ENCODE data around the gene ZC2HC1B. TPM values are rescaled to one million over a fixed set of nuclear protein-coding genes. Genes with fewer than 3 reads are reported as not detected.

ZC2HC1B gene
- total and polyA plus RNA-seq, 2 experiments from 2014 or later, result not detected

GRCh38 chr6:143986463-143987065 is 122.3 kb downstream of the ZC2HC1B start:
- H3K27ac ChIP-seq, result no peak overlapping the region
- TF ChIP-seq EZH2phosphoT487 (IDR thresholded peaks at IDR 0.05; ENCODE audit: insufficient read depth, low read depth), result no peak
- no peak for TF ChIP-seq EZH2 (IDR thresholded peaks at IDR 0.05; ENCODE audit: insufficient read depth, poor library complexity, severe bottlenecking)
- H3K27me3 ChIP-seq (replicated peaks; ENCODE audit: insufficient read depth), result no peaks in the 10 kb centered on the region
- no peak overlapping the region for H3K9ac ChIP-seq
- H3K4me1 ChIP-seq (ENCODE audit: insufficient read depth), result no peaks in the 10 kb centered on the region
- H2AFZ ChIP-seq, result no peak overlapping the region
- H4K20me1 ChIP-seq (ENCODE audit: insufficient read depth), result no peaks in the 10 kb centered on the region
- H3K79me2 ChIP-seq (ENCODE audit: insufficient read depth), result peaks cover 95% of the 10 kb centered on the region
- H3K4me2 ChIP-seq (ENCODE audit: unreplicated experiment), result no peak overlapping the region
- no peaks in the 10 kb centered on the region for H3K9me2 ChIP-seq (ENCODE audit: insufficient read depth)
- no peaks in the 10 kb centered on the region for H3K9me3 ChIP-seq (ENCODE audit: low read depth)
- no peaks in the 10 kb centered on the region; the same call in 1 of the 2 replicates for H3K36me3 ChIP-seq (ENCODE audit: low read depth)
- H3F3A ChIP-seq (ENCODE audit: insufficient read depth), result no peaks in the 10 kb centered on the region
- H3K4me3 ChIP-seq, result no peak overlapping the region
- in situ Hi-C loops (cut with MboI), result no loop called here
- WGBS, 2 experiments (ENCODE audit: low coverage in 1 of 2, low lambda C conversion rate in 2 of 2, missing lambda C conversion rate in 2 of 2), result 68 to 71% methylated on average over 5 of the region's 5 CpGs
- DNase-seq, result no peak

Small RNA genes within 50 kb of the gene (small RNA-seq; reads per million reads assigned to genes)
- gene ZC2HC1B (ENCODE audit: low read depth, low replicate concordance), result not detected

Other genes with a start within 250 kb of the ZC2HC1B start
- gene PHACTR2, start 186.5 kb upstream of the ZC2HC1B start, total RNA-seq (2014; rRNA removed; shearing (Covaris generic)), result 39.0 and 41.9 TPM in 2 replicates
- 39.4 and 40.4 TPM in 2 replicates for gene PHACTR2, start 186.5 kb upstream of the ZC2HC1B start, polyA plus RNA-seq (2016; fragmentation: Nextera tagmentation; extraction: Ambion mirVana)
- 13.3 and 17.9 TPM in 2 replicates for gene LTV1, start 21.1 kb upstream of the ZC2HC1B start, total RNA-seq (2014; rRNA removed; shearing (Covaris generic))
- 33.6 and 35.3 TPM in 2 replicates for gene LTV1, start 21.1 kb upstream of the ZC2HC1B start, polyA plus RNA-seq (2016; fragmentation: Nextera tagmentation; extraction: Ambion mirVana)
- 20.7 and 22.8 TPM in 2 replicates for gene PLAGL1, start 143.8 kb downstream of the ZC2HC1B start, total RNA-seq (2014; rRNA removed; shearing (Covaris generic))
- 42.2 and 43.8 TPM in 2 replicates for gene PLAGL1, start 143.8 kb downstream of the ZC2HC1B start, polyA plus RNA-seq (2016; fragmentation: Nextera tagmentation; extraction: Ambion mirVana)
- gene SF3B5, start 231.1 kb downstream of the ZC2HC1B start, total RNA-seq (2014; rRNA removed; shearing (Covaris generic)), result 131 and 137 TPM in 2 replicates
- gene SF3B5, start 231.1 kb downstream of the ZC2HC1B start, polyA plus RNA-seq (2016; fragmentation: Nextera tagmentation; extraction: Ambion mirVana), result 192 and 197 TPM in 2 replicates

Measured in GM23248 (cell line).